Fibroblast of lung (primary cell): ENCODE data around the gene SYN1.

Experiments used
- EZH2 ChIP-seq: IDR thresholded peaks from 2 replicates; pipeline ENCODE4 v1.5.1; 2012; ENCODE audit warnings: low read length, control low read depth, mild to moderate bottlenecking; ENCODE audit errors: missing control alignments
- TF ChIP-seq, protein P1 (sequence below), 2 donors: IDR thresholded peaks in 1 of 2; conservative IDR thresholded peaks in 1 of 2; 1 replicate in 1 of 2; 2 replicates in 1 of 2; pipeline ENCODE4 v1.5.1; 2011 to 2012; ENCODE audit warnings: low read length in 2 of 2, control low read depth in 1 of 2, inconsistent platforms in 1 of 2, low read depth in 1 of 2, mild to moderate bottlenecking in 1 of 2

DNA sequence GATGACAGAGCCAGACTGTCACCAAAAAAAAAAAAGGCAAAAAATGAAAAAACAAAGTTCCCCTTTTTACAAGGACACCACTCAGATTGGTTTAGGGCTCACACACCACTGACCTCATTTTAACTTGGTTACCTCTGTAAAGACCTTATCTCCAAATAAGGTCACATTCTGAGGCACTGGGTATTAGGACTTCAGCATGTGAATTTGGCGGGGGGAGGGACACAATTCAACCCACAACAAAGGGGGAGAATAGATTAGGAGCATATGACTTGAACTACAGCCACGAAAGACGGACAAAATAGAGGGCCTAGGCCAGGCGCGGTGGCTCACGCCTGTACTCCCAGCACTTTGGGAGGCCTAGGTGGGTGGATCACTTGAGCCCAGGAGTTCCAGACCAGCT, 89.6 kb downstream of the SYN1 start:
- no peak for TF ChIP-seq EZH2
- TF ChIP-seq, protein P1, sequence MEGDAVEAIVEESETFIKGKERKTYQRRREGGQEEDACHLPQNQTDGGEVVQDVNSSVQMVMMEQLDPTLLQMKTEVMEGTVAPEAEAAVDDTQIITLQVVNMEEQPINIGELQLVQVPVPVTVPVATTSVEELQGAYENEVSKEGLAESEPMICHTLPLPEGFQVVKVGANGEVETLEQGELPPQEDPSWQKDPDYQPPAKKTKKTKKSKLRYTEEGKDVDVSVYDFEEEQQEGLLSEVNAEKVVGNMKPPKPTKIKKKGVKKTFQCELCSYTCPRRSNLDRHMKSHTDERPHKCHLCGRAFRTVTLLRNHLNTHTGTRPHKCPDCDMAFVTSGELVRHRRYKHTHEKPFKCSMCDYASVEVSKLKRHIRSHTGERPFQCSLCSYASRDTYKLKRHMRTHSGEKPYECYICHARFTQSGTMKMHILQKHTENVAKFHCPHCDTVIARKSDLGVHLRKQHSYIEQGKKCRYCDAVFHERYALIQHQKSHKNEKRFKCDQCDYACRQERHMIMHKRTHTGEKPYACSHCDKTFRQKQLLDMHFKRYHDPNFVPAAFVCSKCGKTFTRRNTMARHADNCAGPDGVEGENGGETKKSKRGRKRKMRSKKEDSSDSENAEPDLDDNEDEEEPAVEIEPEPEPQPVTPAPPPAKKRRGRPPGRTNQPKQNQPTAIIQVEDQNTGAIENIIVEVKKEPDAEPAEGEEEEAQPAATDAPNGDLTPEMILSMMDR (conservative IDR thresholded peaks at IDR 0.05 in 1 of 2, IDR thresholded peaks at IDR 0.05 in 1 of 2; ENCODE audit: low read depth in 1 of 2, low read length in 2 of 2): no peak
